22Rv1 (cell line): Measurements from ENCODE around the gene STUM.

Experiments
- ZFX ChIP-seq: fragments of 450-650 bp; IDR thresholded peaks from 2 replicates; pipeline ENCODE4 v1.6.1; 2017; ENCODE audit warnings: antibody characterized with exemption, borderline replicate concordance
- TF ChIP-seq, protein P1 (sequence below): fragments of 450-650 bp; IDR thresholded peaks from 2 replicates; pipeline ENCODE4 v1.5.1; 2017; ENCODE audit warnings: mild to moderate bottlenecking

DNA sequence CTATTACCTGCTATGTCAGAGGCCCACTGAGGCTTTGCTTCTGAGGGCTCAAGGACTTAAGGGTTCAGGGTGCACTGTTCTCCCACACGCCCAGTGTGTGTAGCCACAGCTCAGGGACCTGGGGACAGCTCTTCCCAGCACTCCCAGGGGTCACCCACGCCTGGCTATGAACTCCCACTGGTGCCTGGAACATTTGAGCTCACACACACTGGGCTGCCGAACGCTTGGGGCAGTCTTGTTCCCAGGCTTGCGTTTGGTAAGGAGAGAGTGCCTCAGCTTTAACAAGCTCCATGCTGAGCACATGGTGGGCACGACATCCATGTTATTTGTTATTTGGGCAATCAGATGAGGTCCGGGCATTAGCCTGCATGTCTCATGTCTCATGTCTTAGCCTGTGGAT is 37.6 kb downstream of the STUM start:
- TF ChIP-seq, protein P1, sequence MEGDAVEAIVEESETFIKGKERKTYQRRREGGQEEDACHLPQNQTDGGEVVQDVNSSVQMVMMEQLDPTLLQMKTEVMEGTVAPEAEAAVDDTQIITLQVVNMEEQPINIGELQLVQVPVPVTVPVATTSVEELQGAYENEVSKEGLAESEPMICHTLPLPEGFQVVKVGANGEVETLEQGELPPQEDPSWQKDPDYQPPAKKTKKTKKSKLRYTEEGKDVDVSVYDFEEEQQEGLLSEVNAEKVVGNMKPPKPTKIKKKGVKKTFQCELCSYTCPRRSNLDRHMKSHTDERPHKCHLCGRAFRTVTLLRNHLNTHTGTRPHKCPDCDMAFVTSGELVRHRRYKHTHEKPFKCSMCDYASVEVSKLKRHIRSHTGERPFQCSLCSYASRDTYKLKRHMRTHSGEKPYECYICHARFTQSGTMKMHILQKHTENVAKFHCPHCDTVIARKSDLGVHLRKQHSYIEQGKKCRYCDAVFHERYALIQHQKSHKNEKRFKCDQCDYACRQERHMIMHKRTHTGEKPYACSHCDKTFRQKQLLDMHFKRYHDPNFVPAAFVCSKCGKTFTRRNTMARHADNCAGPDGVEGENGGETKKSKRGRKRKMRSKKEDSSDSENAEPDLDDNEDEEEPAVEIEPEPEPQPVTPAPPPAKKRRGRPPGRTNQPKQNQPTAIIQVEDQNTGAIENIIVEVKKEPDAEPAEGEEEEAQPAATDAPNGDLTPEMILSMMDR: no peak
- TF ChIP-seq ZFX: no peak
